ENCODE data around the gene MPO. TPM values are rescaled to one million over a fixed set of nuclear protein-coding genes. Genes with fewer than 3 reads are reported as not detected.

Gene MPO
- total RNA-seq, 2 experiments from 2014 or later = not detected

GRCh38 chr17:58250344-58251011 is 30.3 kb downstream of the MPO start:
- ChIA-PET CTCF (interaction anchor here (0.8 to 2.4 kb wide), 14 partner anchors 8 to 238 kb away, joined by 3 to 12 read pairs (median 5); partner anchors contain the start of genes HSF5 and MKS1), POLR2A (no interaction called here)

GRCh38 chr17:58249270-58250133 is 31.2 kb downstream of the MPO start:
- ChIA-PET CTCF (interaction anchor here (0.6 to 2.4 kb wide), 18 partner anchors 8 to 239 kb away, joined by 3 to 12 read pairs (median 4); partner anchors contain the start of genes HSF5 and MKS1), POLR2A (no interaction called here)

- ChIA-PET POLR2A (no interaction called here), CTCF (interaction anchor here (0.9 to 2.4 kb wide), 8 partner anchors 12 to 201 kb away, joined by 3 to 12 read pairs (median 4); no protein-coding TSS in a partner anchor)
Measured at GRCh38 chr17:58248955-58249269, 31.8 kb downstream of the MPO start.

- ChIA-PET POLR2A (interaction anchor here (0.9 kb wide), 1 partner anchor 104 kb away, joined by 3 read pairs; the partner anchor contains the start of gene SUPT4H1), CTCF (interaction anchor here (0.7 kb wide), 1 partner anchor 72 kb away, joined by 3 read pairs; no protein-coding TSS in a partner anchor)
Measured at GRCh38 chr17:58247511-58248363, 33.0 kb downstream of the MPO start.

- CTCF ChIA-PET = no interaction called here
- POLR2A ChIA-PET = no interaction called here
Measured at GRCh38 chr17:58246781-58247180, 34.0 kb downstream of the MPO start.

- ChIA-PET CTCF (no interaction called here), POLR2A (no interaction called here)
Measured at GRCh38 chr17:58246104-58246740, 34.5 kb downstream of the MPO start.

- CTCF ChIA-PET = no interaction called here
- POLR2A ChIA-PET = no interaction called here
Measured at GRCh38 chr17:58245428-58246103, 35.2 kb downstream of the MPO start.

- ChIA-PET CTCF (no interaction called here), POLR2A (no interaction called here)
Measured at GRCh38 chr17:58244963-58245362, 35.8 kb downstream of the MPO start.

- ChIA-PET POLR2A (no interaction called here), CTCF (no interaction called here)
Measured at GRCh38 chr17:58242171-58242784, 38.5 kb downstream of the MPO start.

GRCh38 chr17:58239987-58240386 is 40.7 kb downstream of the MPO start:
- CTCF ChIA-PET = no interaction called here

GRCh38 chr17:58238147-58238634 is 42.5 kb downstream of the MPO start, which contains the start of gene LPO:
LPO (plus strand) TSS chr17:58238584; CDS start chr17:58242980, 4,396 bp downstream.
- CTCF ChIA-PET = no interaction called here
- POLR2A ChIA-PET = no interaction called here

More at GRCh38 chr17:58239987-58240386, 40.7 kb downstream of the MPO start:
- POLR2A ChIA-PET = no interaction called here

- ChIA-PET POLR2A (interaction anchor here (0.6 kb wide), 1 partner anchor 17 kb away, joined by 3 read pairs; the partner anchor contains the start of gene MKS1), CTCF (interaction anchor here (1.2 kb wide), 1 partner anchor 13 kb away, joined by 3 read pairs; no protein-coding TSS in a partner anchor)
Measured at GRCh38 chr17:58236394-58236793, 44.3 kb downstream of the MPO start.

- CTCF ChIA-PET = no interaction called here
- POLR2A ChIA-PET = no interaction called here
Measured at GRCh38 chr17:58235821-58236220, 44.9 kb downstream of the MPO start.

- ChIA-PET POLR2A (no interaction called here), CTCF (interaction anchor here (0.9 kb wide), 1 partner anchor 15 kb away, joined by 3 read pairs; no protein-coding TSS in a partner anchor)
Measured at GRCh38 chr17:58234512-58234911, 46.2 kb downstream of the MPO start.

GRCh38 chr17:58233543-58233942 is 47.2 kb downstream of the MPO start:
- CTCF ChIA-PET = interaction anchor here (2.3 kb wide), 1 partner anchor 16 kb away, joined by 6 read pairs; no protein-coding TSS in a partner anchor
- POLR2A ChIA-PET = no interaction called here

- CTCF ChIA-PET = interaction anchor here (2.3 kb wide), 1 partner anchor 17 kb away, joined by 6 read pairs; no protein-coding TSS in a partner anchor
- POLR2A ChIA-PET = no interaction called here
Measured at GRCh38 chr17:58232707-58233156, 48.0 kb downstream of the MPO start.

GRCh38 chr17:58231641-58232040 is 49.1 kb downstream of the MPO start:
- POLR2A ChIA-PET = no interaction called here
- CTCF ChIA-PET = interaction anchor here (1.1 to 2.3 kb wide), 3 partner anchors 18 to 72 kb away, joined by 3 to 6 read pairs (median 3); no protein-coding TSS in a partner anchor

GRCh38 chr17:58229881-58230280 is 50.9 kb downstream of the MPO start:
- CTCF ChIA-PET = interaction anchor here (0.7 to 2.1 kb wide), 2 partner anchors 20 to 220 kb away, joined by 3 to 5 read pairs; no protein-coding TSS in a partner anchor
- POLR2A ChIA-PET = interaction anchor here (0.7 kb wide), 1 partner anchor 380 kb away, joined by 3 read pairs; the partner anchor contains the start of gene MRPS23
